GOT3 (cell line): ENCODE measurements around the gene VRK2.
"Not testable (repeated sequence)": the region's sequence is repeated elsewhere in the genome, so short reads cannot be mapped to it uniquely, and the experiment has no call there.

Experiments
- DNase-seq: peaks from one replicate; lab custom pipeline; 2025; ENCODE audit warnings: mixed read lengths; lab: John Stamatoyannopoulos, UW

The VRK2 gene

DNA sequence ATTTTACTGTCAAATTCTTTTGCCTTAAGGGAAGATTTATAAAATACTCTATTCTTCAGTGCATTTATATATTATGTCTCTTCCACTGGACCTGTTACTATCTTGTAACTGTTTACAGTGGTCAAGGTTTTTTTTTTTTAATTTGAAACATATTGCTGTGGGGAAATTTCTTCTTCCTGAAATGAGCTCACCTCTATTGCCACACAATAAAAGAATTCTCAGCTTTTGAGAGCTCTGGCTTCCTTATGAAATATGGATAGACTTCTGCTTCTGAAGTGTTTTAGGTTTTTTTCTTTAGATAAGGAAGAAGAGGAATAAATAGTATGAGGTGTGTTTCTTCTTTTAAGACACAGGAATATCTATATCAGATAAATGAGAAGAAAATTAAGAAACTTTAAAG is 7.7 kb downstream of the VRK2 start:
- DNase-seq, result no peak

DNA sequence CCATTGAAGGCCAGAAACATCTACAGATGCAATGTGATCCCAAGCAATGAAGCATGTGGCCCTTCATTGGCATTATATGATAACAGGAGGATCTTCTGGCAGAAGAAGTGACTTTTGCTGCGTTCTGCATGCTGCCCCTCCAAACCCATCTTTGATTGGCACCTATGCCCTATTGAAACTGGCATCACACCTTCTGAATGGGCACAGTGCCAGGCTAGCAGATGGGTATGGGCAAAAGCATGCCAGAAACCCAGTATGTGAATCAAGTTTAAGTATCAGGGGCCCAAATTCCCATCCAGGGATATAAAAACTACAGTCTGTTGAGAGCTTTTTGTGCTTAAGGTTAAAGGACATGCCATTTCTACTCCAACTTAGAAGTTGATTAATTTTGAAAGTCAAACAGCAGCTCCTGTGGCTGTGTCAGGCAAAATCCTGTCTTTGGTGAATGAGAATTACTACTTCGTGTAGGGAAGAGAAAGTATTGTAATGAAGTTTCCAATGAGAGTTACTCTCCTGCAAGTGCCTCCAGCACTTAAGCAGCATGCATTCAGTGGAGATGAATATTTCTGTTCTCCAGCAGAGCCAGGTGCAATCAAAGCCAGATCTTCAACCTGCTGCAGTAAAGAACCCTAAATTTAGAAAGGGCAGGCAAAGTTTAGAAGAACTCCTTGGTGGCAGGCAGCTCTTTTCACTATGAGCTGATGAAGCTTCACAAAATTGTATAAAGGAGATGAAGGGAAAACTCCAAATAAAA is 8.6 kb downstream of the VRK2 start:
- no peak for DNase-seq

DNA sequence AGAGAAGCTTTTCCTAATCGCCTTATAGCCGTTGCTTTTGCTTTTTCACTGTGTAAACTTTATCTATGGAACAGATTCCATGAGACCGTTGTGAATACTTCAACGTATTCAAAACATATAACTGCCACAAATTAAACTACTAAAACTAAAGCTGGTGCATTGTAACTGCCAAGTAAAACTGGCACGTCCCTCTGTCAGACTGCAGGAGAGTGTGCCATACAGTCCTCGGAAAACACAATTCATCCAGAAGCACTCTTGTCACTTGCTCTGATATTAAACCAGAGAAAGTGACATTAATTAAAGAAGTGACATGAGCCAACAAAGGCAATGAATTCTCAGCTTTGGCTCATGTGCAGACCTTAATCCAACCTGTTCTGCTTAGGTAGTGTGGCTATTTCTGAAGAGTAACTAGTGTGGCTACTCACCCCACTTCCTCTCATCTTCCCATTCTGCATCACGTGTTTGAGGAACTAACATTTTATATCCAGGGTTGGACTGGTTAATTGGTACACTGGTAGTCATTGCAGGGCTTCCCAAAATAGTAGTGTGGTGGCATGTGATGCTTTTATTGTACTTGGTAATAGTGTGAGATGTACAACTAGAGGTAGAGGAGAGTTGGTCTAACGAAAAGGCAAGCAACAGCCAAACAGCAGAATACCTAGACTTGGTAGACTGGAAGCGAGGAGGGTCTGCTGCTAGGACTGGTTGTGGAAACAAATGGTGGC is 9.7 kb downstream of the VRK2 start:
- DNase-seq, result no peak

DNA sequence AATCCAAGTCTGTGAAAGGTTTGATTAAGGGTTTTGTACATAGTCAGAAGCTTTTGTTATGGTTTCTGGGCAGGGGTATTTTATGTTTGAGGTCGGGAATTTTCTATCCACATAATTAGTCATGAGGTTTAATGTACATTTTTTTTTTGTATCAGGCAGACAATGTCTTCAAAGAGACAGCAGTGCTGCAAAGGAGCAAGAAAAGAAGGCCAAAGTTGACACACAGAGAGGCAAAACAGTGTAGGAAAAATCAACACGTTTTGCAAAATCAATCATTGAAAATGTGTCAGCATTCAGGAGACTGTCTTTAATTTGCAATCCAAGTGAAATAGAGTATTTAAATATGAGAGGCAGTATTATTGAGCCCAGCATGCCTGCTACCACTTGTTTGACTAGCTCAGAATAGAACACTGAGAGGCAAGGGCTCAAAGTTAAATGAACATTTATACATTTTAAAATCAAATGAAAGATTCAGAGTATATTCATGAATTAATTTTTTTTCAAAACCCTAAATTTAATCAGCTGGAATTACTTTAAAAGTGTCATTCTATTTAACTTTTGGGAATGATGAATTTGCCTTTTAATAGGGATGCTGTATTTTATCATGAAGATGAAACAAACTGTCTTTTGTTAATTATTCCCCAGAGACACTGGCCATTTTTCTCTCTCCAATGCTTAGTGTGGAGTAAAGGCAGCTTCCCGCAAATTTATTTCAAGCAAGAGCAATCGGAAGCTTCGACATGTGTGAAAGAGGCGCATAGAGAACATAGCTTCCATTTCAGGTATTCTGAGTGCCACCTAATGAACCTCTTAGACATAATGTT is 11.3 kb downstream of the VRK2 start:
- DNase-seq, result no peak

DNA sequence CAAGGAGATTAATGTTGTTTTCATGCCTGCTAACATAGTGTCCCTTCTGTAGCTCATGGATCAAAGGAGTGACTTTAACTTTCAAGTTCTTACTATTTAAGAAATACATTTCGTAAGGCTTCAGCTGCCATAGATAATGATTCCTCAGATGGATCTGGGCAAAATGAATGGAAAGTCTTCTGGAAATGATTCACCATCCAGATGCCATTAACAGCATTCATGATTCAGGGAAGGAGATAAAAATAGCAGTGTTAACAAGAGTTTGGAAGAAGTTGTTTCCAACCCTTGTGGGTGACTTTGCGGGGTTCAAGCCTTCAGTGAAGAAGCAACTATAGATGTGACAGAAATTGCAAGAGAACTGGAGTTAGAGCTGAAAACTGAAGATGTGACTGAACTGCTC is 17.0 kb downstream of the VRK2 start:
- no peak for DNase-seq

DNA sequence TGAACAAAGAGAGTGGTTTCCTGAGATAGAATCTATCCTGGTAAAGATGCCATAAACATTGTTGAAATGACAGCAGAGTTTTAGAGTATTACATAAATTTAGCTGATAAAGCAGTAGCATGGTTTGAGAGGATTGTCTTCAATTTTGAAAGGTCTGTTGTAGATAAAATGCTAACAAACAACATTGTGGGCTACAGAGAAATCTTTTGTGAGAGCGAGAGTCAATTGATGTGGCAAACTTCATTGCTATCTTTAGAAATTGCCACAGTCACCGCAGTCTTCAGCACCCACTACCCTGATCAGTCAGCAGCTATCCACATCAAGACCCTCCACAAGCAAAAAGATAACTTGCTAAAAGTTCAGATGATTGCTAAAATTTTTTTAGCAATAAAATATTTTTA is 17.5 kb downstream of the VRK2 start:
- DNase-seq, result no peak

DNA sequence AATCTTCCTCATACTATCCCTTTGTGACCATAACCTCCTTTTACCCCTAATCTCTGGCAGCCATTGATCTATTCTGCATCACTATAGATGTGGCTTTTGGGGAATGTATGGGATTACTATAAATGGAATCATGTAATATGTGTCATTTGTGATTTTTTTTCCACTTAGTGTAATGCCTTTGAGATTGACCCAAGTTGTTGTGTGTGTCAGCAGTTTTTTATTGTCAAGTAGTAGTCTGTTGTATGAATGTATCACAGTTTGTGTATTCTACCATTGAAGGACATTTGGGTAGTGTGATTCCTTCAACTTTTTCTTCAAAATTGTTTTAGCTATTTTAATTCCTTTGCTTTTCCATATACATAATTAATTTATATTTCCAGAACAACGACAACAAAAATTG is 18.6 kb downstream of the VRK2 start:
- no peak for DNase-seq

DNA sequence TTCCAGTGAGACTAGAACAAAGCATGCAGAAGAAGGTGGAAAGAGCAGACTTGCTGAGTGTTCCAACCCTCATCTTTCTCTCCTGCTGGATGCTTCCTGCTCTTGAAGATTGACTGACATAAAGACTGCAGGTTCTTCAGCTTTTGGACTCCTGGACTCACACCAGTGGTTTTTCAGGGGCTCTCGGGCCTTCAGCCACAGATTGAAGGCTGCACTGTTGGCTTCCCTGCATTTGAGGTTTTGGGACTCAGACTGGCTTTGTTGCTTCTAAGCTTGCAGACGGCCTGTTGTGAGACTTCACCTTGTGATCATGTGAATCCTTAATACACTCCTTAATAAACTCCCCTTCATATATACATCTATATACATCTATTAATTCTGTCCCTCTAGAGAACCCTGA is 20.4 kb downstream of the VRK2 start:
- no peak for DNase-seq

DNA sequence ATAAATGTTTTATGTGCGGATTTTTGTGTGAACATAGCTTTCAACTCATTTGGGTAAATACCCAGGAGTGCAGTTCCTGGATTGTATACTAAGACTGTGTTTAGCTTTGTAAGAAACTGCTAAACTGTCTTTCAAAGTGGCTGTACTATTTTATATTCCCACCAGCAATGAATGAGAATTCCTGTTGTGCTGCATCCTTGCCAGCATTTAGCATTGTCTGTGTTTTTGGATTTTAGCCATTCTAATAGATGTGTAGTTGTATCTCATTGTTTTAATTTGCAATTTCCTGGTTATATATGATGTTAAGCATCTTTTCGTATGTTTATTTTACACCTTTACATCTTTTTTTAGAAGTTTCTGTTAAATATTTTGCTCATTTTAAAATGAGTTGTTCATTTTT is 24.2 kb downstream of the VRK2 start:
- no peak for DNase-seq

DNA sequence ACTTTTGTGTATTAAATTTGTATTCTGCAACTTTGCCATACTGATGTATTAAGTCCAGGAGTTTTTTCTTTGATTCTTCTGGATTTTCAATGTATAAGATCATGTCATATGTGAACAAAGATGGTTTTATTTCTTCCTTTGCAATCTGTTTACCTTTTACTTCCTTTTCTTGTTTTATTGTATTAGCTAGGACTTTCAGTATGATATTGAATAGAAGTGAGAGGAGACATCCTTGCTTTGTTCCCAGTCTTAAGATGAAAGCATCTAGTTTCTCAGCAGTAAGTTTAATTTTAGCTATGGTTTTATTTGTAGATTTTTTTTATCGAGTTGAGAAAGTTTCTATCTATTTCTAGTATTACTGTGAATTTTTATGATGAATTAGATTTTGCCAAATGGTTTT is 25.5 kb downstream of the VRK2 start:
- DNase-seq, result no peak

DNA sequence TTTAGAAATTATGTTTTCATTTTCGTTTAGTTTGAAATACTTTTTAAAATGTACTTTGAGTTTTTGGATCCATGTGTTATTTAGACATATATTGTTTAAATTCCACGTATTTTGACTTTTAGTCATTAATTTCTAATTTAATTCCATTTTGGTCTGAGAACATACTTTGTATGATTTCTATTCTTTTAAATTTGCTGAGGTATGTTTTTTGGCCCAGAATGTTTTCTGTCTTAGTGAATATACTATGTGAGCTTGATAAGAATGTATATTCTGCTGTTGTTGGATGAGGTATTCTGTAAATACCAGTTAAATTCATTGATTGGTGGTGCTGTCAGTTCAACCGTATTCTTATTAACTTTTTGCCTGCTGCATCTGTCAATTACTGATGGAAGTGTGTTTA is 26.4 kb downstream of the VRK2 start:
- no peak for DNase-seq

DNA sequence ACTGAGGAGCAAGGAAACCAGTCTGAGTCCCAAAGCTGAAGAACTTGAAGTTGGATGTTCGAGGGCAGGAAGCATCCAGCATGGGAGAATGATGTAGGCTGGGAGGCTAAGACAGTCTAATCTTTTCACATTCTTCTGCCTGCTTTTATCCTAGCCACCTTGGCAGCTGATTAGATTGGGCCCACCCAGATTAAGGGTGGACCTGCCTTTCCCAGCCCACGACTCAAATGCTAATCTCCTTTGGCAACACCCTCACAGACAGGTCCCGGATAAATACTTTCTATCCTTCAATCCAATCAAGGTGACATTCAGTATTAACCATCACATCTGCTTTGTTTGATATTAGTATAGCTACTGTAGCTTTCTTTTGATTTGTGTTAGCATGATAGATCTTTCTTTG is 27.1 kb downstream of the VRK2 start:
- DNase-seq, result no peak

DNA sequence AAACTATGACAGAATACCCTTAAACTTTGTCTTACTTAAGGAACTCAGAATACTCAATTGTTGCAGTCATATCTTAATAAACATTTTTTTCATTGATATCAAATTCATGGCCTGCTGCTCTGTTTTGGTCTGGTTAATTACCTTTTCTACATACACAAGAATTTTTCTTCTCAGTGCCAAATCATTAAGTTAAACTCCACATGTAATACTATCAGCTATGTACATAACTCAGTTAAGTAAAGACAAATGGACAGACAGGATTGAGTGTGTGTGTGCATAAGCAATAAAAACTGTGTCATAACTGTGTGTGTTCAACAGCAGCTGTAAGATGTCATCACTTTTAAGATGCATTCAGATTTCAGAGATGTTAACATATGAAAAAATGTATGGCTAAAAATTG is 34.4 kb downstream of the VRK2 start:
- no peak for DNase-seq

DNA sequence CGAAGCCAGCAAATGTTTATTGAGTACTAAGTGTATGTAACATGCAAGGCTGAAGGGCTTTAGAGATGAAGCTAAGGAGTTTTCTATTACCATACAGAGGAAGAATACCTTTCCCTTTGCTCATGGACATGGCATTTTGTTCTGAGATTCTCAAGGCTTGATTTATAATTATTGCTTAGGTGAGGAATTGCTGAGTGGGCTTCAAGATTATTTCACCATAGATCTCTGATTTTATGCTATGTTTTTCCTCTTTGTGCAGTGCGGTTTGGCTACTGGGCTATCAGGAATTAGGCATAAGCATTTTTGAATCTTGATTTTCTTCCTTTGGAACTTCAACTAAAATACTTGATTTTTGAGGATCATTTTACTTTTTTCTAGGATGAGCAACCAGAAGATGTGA is 42.5 kb downstream of the VRK2 start:
- no peak for DNase-seq

DNA sequence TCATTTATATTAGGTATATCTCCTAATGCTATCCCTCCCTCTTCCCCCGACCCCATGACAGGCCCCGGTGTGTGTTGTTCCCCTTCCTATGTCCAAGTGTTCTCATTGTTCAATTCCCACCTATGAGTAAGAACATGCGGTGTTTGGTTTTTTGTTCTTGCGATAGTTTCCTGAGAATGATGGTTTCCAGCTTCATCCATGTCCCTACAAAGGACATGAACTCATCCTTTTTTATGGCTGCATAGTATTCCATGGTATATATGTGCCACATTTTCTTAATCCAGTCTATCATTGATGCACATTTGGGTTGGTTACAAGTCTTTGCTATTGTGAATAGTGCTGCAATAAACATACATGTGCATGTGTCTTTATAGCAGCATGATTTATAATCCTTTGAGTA is 46.2 kb downstream of the VRK2 start:
- DNase-seq, result not testable (repeated sequence)

DNA sequence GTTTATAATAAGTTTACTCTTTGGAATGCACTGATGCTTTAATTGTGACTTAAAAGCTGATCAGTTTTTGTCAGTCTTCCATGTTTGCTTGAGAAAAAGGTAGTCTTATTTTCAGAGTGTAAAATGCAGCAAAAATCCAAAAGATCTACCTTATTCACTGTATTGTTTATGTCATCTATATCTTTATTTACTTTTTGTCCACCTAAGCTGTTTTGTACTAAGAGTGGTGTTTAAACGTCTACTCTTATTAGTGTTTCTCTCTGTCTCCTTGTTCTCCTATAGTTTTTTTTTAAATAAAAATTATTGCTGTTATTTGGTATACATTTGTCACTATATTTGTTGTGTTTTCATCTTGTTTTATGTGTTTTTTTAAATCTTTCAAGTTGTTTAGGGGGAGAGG is 50.4 kb downstream of the VRK2 start:
- no peak for DNase-seq

DNA sequence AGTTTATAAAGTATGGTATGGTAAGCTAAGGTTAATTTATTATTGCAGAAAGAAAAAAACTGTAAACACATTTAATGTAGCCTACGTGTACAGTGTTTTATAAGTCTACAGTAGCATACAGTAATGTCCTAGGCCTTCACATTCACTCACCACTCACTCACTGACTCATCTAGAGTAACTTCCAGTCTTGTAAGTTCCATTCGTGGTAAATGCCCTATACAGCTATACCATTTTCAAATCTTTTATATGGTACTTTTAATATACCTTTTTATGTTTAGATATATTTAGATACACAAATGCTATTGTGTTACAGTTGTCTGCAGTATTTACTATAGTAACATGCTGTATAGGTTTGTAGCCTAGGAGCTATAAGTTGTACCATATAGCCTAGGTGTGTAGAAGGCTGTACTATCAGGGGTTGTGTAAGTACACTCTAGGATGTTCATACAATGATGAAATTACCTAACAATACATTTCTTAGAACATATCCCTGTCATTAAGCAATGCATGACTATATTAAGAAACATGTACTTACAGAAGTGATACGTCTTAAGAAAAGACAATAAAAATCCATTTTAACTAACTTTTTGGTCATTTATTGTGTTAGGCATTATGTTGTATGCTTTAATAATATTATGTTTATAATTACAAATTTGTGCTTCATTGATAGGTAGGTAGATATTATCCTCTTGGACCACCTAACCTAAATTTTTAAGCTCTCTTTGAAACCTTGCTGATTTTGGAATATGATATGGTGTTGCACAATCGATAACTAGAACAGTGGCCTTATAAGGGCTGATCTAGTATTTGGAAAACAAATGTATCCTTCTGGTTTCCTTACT is 51.9 kb downstream of the VRK2 start:
- DNase-seq, result no peak

DNA sequence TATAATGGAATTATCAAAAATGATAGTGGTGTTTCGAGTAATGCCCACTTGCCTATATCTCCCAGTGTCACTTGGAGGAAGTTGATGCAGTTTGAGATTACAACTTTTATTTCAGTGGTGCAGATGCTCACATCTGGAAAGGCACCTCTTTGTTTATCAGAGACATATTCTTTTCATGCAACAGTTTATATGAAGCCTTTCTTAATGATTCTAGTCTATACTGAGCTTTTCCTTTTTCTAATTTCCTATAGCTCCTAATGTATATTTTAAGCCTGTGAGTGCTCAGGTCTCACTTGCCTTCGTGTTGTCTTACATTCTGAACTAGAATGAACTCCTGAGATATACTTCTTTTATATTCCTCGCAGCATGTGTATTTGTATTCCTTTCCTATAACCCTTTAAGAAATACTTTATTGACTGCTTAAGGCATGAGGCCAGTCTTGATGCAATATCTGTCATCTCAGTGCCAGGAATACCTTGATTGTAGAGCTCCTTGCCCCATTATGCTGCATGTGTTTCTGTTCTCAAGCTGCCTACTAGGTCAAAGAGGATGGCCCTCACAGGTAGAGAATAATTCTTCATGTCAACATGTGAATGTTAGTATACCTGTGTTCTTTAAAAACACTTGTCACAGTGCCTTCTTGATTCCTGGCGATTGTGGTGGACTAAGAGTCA is 52.6 kb downstream of the VRK2 start:
- no peak for DNase-seq

DNA sequence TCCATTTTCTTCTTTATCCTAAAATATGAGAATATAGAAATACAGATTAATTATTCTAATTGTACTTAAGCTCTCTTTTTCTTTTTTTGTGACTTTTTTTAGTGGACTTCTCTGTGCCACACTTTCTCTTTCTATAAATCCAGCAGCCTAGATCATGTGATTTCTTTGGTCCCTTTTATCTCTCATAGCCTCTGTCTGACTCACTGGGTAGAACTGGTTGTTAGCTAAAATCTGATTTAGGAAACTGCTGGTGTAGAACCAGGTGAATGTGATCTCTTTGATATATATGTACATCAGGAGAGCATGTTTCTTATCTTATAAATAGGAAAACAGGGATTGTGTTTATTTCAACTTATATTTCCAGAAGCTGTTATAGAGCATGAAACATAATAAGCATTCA is 54.9 kb downstream of the VRK2 start:
- DNase-seq, result no peak

DNA sequence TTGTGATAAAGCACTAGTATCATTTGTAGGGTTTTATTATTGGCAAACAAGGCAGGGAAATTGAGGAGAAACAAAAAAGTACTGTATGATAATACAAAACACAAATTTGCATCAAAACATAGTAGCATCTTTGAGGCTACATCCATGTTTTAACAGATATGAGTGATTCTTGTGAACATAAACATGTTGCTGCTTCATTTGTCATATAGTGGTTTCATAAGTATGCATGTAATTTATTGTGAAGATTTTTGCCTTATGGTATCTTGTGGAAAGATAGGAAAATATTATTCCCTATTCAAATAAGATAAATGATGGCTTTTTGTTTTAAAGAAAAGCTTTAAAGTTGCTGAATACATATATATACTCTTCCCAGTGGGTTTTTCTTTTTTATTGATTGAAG is 60.3 kb downstream of the VRK2 start:
- no peak for DNase-seq
